Measurements from ENCODE around the gene EFHC2.

Gene EFHC2

GRCh38 chrX:44152852-44153251 is 190.6 kb downstream of the EFHC2 start:
- DNase-seq (ENCODE audit: low spot score): no peak

GRCh38 chrX:44147130-44147529 is 196.3 kb downstream of the EFHC2 start:
- DNase-seq (ENCODE audit: low spot score): no peak

- no peak for DNase-seq (ENCODE audit: low spot score)
These were observed 199.1 kb downstream of the EFHC2 start for GRCh38 chrX:44144177-44144945.

GRCh38 chrX:44143061-44143602 is 200.3 kb downstream of the EFHC2 start:
- DNase-seq (ENCODE audit: low spot score): no peak

GRCh38 chrX:44130189-44130588 is 213.3 kb downstream of the EFHC2 start:
- no peak for DNase-seq (ENCODE audit: low spot score)

GRCh38 chrX:44113337-44113736 is 230.1 kb downstream of the EFHC2 start:
- no peak for DNase-seq (ENCODE audit: low spot score)

GRCh38 chrX:44106864-44107263 is 236.6 kb downstream of the EFHC2 start:
- no peak for DNase-seq (ENCODE audit: low spot score)

- no peak for DNase-seq (ENCODE audit: low spot score)
These were observed 238.1 kb downstream of the EFHC2 start for GRCh38 chrX:44105228-44105913.

- DNase-seq (ENCODE audit: low spot score): no peak
These were observed 238.8 kb downstream of the EFHC2 start for GRCh38 chrX:44104699-44105098.

- DNase-seq (ENCODE audit: low spot score): no peak
These were observed 242.2 kb downstream of the EFHC2 start for GRCh38 chrX:44101281-44101680.

GRCh38 chrX:44099366-44099765 is 244.1 kb downstream of the EFHC2 start:
- no peak for DNase-seq (ENCODE audit: low spot score)

All from globus pallidus (tissue), 1 donor.